Ureter (tissue), 1 donor: ENCODE measurements around the gene DMBX1. TPM values are rescaled to one million over a fixed set of nuclear protein-coding genes. Genes with fewer than 3 reads are reported as not detected.

Source experiments
- DNase-seq: peaks from one replicate; pipeline ENCODE4 v3.0.0-alpha.2; 2020; ENCODE audit warnings: low spot score
- total RNA-seq: library from RNA; stranded (reverse); gene quantifications from one replicate; pipeline ENCODE4 v1.2.4, GENCODE V29; 2023
- donor health status: DM: yes; HTN: yes; CAD: no.

DMBX1 gene
- total RNA-seq, 1 donor from 2014 or later, result not detected

DNA sequence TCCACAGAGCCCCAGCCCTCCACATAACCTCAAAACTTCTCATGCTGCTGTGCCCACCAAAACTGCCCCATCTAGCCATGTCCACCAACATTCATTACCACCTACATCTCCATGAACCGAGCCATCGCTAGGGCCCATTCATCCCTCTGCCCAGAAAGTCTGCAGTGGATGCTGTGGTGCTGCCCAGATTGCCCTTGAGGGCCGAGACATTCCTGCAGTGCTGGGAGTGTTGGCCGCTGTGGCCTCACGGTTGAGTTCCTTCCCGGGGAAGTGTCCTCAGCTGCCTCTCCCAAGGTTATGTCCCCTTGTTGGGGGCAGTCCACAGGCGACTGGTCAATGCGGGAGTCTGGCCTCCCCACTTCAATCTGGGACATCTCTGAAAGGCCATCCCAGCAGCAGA is 30.3 kb upstream of the DMBX1 start:
- DNase-seq, result no peak

DNA sequence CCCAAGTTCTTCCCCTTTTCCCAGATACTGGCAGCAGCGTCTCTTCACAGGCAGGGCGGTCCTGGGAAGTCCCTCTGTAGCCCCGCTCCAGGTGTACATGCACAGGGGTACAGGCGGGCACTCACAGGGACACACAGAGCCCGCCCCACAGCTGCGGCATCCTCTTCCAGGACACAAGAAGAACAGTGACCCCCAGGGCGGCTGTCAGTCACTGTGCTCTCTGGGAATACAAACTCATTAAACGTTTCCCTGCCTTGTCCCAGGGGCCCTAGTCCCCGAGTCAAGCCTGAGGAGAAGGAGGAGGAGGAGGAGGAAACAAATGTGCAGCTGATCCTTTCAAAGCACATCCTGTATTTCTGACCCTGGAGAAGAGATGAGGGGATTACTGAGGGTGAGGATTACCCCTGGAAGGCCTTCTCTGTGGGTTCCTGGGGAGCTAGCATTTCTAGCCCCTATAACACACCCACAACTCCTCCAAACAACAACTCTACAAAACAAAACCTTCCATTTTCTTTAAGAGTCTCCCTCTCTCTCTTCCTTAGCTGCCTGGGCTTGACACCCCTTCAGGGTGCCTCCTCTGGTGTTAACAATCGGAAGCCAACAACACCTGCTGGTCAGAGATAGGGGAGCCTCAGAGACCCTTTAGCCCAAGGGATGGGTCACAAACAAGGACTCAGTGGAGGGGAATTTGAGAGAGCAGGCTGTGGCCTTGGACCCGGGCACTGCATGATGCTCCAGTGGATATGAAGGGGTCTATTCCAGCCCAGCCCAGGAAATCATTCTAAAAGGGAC is 28.4 kb upstream of the DMBX1 start:
- no peak for DNase-seq

DNA sequence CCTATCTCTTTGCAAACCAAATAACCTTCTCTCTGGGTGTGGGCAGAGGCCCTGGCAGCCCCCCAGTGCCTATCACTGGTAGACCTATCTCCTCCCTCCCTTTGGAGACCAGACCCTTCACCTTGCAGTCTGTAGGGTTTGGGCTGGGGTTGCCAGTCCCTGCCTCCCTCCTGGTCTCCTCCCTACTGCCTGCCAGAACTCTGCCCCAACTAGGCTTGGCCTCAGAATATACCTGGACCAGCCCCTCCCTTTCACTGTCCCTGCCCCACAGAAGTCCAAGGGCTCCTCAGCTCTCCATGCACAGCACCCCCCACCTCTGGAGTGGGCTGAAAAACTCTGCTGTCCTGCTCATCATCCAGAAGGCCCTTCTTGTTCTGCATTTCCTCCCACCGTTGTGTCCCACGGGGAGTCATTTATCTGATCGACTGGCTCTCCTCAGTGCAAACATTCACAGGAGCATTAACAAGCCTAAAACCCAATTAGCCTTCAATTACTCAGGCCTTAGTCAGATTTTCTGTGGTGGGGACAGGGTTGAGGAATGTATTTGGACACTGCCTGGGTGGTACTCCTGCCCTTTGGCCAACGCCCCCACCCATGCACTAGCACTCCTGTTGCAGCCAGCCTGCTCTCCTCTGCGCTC is 27.7 kb upstream of the DMBX1 start:
- DNase-seq, result no peak

DNA sequence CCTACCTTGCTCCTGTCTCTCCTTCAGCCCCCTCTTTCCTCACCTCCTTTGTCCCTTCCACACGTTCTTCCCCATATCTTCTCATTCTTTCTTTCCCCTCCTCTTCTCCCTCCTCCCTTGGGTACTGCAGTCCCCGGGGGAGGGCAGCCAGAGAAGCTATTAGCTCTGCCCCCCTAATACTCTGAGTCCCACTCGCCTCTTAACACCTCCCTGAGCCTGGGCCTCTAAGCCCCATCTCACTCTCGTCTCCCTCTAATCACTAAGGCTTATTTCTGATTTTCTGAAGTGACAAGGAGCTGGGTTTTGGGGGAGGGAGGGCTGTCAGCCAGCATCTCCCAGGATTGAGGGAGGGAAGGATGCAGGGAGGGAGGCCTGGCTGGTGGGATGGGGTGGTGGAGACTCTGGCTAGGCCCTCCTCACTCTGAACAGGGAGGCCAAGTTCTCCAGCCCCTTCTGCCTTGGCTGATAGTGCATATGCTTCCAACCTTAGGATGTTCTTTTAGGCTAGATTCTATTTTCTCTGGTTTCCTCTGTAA is 25.6 kb upstream of the DMBX1 start:
- DNase-seq, result no peak

DNA sequence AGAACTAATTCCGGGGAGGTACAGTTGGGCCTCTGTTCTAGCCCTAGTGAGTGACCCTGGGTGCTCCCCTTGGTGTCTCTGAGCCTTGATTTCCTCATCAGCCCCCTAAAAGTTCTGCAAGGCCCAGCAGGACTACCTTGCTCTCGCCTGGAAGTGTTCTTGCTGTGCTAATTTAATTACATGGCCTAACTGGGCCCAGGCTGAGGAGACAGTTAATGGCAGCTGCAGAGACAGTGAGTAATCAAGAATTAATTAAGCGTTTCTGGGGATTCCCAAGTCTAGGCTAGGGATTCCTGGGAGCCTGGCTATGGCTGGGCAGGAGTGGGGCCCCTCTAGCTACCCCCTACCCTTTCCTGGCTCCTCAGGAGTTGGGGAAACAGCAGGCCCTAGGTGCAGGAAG is 24.7 kb upstream of the DMBX1 start:
- DNase-seq, result no peak

DNA sequence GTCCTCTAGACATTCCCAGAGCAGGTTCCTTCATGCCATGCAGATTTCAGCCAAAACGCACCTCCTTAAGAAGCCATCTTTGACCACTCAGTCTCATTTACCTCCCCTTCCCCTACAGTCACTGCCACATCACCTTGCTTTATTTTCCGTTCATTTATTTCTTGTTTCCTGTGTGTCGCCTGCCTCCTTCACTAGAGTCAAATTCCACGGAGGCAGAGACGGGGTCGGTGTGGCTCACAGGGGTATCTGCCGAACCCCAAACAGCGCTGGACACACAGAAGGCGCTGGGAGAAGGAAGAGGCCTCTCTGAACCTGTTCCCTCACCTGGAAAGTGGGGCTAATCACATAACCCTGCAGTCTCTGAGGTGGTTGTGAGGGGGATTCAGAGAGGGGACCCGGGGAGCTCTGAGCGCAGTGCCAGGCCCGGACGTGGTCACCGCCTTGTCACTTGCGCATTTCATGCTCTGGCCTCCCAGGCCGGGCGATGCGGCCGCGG is 23.6 kb upstream of the DMBX1 start:
- no peak for DNase-seq

DNA sequence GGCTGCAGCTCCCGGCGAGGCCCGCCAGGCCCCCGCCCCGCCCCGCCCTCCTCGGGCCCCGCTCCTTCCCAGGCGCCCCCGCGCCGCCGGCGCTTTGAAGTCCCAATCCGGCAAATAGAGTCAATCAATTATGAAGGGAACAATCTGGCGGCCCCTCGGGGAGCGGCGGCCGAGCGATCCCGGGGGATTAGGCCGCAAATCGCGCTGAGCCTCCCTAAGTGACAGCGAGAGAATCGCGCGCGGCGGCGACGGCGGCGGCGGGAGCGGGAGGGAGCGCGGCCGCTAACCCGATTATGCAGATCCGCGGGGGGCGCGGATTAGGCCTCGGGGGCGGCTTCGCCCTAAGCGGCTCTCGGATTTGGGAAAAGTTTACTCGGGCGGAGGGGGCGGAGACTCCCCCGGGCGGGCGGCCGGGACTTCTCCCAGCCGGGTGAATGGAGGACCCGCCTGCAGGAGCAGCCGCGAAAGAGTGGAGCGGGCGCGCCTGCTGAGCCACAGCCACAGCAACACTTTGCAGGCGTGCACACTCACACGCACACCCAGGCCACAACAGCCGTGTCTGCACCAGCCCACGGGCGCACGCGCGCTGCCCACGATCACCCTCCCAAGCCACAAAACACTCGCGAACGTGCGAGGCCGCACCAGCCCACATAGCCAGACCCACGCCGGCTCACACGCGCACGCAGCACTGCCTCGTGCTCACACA is 23.0 kb upstream of the DMBX1 start:
- no peak for DNase-seq

DNA sequence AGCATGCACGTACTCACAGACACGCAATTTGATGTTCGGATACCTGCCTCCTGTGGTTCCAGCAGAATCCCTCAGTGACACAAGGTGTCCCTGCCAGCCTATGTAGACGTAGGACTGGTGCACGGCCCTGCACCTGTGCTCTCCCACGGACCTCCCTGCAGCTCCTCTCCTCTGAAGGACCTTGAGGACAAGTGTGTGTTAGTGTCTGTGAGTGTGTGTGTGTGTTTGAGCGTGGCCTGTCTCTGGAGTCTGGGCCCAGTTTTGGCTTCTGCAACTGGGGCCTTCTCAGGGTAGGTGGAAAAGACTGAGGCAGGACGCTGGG is 22.5 kb upstream of the DMBX1 start:
- DNase-seq, result no peak

DNA sequence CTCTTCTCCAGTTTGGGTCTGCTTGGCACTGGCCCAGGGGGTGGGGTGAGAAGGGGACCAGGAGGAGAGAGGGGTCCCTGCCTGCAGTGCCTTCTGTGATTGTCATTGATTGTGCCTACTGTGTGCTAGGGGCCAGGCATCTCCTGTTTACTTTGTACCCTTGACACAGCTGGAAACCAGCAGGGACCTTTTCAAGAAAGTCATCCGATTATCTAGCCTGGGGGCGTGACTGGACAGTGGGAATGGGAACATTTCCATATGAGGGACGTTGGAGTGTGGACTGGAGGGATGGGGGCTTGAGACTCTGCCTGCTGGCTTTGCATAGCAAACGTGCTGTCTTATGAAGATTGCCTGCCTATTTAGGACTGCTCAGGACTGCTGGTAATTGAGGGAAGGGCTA is 19.8 kb upstream of the DMBX1 start:
- DNase-seq, result no peak

DNA sequence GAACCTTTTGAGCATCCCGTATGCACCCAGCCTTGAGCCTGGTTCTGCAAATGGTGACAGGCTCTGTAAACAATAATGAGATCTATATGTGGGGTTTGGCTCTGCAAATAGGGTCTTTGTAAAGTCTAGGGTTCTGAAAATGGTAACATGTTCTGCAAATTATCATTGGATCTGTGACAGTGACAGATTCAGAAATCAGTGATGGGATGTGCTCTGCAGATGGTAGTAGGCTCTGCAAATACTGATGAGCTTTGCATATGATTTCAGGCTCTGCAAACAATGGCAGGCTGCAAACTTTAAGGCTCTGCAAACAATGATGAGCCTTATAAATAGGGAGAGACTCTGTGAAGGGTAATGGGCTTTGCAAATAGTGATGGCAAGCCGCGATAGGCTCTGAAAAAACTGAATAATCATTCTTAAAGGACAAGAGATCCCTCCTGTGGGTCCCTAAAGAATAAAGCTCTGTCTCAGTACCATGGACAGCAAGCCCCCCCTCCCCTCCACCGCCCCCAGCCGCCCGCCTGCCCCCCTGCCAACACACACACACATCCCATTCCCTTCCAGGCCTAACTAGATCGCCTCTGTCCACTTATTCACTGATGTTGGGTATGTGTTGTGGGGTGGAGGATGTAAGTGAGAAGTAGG is 17.7 kb upstream of the DMBX1 start:
- no peak for DNase-seq

DNA sequence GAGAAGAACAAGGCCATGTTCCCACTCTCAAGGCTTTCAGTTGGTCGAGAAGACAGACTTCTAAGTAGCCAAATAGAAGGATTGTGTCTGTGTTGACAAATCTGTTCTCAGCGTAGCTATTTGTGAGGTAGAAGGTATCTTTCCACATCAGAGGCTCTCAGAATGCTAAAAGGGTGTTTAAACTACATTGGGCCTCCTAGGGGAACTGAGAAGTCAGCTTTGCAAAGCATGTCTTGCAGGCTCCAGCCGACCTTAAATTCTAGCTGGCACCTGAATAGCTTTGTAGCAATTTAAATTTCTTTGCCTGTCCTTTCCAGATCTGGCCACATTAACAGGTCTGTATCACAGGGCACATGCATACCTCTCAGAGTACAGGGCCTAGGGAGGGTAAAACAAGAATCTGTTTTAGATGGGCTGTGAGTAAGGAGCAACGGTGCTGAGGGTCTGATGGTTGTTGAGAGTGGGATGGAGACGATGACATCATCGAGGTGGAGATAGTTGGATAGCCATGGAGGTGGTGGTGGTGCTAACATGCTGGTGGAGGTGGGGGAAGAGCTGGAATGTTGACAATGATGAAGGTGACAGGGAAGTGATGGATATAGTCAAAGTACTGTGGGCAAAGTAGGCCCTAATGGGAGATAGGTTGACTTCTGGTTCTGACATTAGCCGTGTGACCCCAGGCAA is 17.0 kb upstream of the DMBX1 start:
- no peak for DNase-seq

DNA sequence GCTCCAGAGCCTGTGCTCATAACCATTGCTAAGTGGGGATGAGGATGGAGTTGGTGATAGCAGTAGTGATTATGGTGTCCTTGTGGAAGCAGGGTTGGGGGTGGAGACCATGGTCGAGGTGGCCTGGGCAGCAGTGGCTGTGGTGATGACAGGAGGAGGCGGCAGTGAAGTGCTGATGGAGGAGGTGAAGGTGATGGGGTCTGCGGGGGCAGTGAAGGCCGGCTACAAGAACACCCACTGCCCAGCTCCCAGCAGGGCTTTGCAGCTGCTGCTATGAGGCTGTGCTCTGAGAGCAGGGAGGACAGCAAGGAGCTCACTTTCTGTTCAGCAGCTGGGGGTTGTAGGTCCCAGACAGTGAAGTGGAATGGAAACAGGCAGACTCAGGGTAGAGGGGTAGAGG is 15.6 kb upstream of the DMBX1 start:
- DNase-seq, result no peak

DNA sequence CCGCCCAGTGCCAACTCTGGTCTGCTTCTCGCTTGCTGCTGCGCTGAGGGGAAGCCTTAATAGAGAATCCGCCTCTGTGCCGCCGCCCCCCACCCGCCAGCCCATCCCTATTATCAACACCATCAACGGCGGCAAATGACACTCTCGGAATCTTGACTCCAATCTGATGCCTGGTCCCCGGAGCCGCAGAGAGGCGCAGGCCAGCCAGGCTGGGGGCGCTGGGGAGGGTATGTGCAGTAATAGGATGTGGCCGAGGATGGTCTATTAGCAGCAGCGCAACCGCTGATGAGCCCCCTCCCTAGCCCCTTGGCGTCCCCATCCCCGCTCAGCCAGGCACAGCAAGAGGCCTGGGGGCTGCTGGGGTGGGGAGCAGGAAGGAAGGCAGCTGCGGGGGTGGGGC is 15.1 kb upstream of the DMBX1 start:
- no peak for DNase-seq

DNA sequence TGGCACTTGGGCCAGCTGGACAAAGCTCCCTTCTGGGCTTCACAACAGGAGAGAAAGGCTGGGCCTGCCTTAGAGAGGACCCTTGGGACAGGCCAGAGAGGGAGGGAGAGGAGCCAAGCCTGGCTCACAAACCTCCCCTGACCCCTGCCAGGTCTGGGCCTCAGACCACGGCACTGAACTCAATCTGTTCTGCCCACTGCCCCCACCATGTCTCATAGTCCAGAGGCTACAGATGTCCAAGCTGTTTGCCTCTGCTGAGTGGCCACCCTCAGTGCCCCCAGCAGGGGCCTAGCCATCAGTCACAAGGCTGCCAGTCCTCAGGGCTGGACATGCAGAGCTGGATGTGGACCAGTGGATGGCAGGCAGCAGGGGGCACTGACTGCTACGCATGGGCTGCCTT is 13.0 kb upstream of the DMBX1 start:
- no peak for DNase-seq

DNA sequence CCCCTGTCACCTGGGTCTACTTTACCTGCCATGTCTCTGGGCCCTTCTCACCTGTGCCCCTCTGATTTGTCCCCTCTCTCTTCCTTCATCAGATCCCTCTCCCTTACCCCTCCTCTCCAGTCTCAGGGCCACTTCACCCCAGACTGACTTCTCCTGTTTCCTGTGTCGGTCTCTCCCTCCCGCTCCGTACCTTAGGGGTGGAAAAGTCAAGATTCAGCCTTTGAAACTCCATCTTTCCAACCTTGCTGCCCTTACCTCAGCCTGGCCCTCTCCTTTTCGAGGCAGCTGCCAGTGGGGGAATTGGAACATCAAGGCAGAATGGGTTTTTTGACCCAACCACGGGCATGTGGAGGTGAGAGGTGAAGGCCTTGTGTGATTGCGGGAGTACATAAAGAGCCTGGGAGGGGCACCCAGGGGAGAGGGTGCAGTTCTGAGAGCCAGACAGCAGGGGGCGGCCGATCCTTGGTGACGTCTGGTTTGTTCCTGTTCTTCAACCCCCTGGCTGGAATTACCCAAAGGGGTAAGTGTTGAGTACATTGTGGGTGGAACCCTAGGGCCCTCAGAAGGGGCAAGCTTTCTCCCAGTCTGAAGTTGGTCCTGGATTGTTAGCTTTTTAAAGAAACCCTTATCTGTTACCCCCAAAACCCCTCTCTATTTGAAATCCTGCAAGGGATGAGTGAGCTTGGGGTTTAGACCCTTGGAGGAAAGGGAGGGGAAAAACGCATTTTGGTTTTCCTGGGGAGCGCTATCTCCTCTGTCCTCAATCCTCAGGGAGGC is 12.3 kb upstream of the DMBX1 start:
- peak; percentile 79 for DNase-seq

DNA sequence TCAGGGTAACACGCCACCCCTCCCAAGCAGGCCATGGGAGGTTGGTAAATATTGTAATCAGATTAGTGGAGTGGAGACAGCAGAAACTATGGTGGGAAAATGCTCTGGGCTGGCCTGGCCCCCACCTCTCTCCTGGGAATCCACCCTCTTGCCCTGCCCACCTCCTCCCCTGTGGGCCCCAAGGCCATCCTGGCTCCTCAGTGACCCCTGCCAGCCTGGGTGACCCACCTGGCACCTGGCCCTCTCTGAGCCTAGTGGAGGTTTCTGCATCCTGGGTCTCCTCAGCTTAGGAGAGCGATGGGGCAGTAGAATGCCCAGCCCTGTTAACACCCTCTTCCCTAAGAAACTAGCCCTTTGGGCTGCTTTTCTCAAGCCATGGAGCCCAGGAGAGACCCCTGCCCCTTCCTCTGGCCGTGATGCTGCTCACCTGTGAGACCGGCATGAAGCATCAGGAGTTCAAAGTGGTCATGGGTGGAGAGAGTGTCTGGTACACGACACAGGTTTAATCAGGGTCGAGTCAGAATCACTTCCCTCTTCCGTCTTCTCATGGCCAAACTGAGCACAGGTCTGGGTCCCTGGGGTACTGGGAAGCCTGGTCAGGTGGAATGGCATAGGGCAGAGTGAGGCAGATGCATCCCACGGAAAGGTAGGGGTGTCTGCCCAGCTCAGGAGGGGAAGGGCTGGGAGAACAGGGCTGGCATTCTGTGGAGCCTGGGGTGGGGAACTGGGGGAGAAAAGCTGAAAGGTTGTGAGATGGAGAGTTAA is 10.7 kb upstream of the DMBX1 start:
- DNase-seq, result no peak

DNA sequence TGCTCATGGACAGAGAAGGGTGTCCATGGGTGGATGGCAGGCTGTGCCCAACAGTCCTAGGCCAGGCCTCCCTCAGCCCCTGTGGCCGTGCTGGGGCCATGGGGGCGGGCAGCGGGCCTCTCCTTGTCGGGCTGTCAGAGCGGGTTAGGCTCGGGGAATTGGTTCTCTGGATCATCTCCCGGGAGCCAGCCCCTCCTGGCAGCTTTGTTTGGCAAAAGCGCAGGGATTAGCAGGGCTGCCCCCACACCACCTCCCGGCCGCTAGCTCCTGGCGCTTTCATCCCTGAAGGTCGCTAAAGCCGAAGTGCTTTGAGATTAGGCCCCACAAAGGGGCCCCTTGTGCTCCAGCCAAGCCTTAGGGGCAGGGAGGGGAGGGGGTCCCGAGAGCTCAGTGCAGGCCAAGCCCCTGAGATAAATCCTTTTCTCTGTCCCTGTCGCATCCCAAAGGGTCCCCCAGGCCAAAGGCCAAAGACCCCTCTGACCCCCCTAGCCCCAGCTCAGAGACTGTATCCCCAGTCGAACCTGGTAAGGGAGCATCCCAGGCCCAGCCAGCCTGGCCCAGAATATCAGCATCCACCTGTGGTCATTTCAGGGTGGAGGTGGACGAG is 9.8 kb upstream of the DMBX1 start:
- DNase-seq, result no peak

DNA sequence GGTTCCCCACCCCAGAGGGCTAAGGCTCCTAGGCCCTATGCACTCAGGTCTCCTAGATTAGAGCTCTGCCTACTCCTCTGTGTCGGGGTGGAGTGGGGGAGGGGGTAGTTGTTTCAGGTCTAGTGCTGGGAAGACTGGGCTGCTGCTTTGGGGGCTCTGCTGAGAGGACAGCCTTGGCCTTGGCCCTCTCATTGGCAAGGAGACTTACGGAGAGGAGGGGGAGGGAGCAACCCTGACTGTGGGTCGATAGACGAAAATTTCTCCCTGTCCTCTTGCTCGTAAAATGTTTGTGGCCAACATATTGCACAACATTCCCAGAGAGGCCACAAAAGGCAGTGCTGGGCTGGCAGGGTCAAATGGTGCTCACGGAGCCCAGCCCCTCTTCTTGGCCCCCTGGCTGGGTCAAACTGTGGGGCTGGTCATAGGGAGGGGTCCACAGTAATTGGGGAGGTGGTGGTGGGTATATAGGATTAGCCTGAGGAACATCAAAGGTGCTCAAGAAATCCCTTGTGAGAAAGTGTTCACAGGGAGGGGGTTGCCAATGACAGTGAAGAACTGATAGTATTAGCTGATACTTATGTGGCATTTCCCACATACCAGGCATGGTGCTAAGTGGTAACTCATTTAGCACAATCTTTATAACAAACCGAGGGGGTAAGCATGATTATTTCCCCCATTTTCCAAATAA is 8.5 kb upstream of the DMBX1 start:
- DNase-seq, result no peak

DNA sequence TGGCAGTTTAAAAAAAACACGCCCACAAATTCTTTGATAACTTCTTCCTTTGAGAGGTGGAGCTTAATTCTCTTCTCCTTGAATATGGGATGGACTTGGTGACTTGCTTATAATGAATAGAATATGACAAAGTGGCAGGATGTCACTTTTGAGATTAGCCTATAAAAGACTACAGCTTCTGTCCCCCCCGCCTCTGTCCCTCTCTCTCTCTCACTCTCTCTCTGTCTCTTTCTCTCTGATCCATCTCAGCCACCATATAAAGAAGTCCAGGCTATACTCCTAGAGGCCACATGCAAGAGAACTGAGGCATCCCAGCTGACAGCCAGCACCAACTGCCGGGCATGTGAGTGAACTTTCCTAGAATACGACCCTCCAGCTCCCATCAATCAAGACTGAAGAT is 7.7 kb upstream of the DMBX1 start:
- no peak for DNase-seq
